CD14-positive monocyte (primary cell): ENCODE results near the gene STK32C. TPM values are rescaled to one million over a fixed set of nuclear protein-coding genes. Genes with fewer than 3 reads are reported as not detected.

Experiments
- DNase-seq, 3 donors: peaks; one replicate each; pipeline ENCODE4 v3.0.0-alpha.2; 2011 to 2022
- H2AFZ ChIP-seq: 2 replicates; pipeline ENCODE4 v1.6.0; 2012; ENCODE audit warnings: mild to moderate bottlenecking, low read depth, low read length, inconsistent platforms; ENCODE audit not compliant: insufficient read depth, poor library complexity, severe bottlenecking
- H3K27ac ChIP-seq, 2 donors: 1 replicate in 1 of 2; 2 replicates in 1 of 2; pipeline ENCODE4 v1.5.1; 2012 to 2013; ENCODE audit warnings: low read length in 2 of 2, control low read depth in 1 of 2, inconsistent platforms in 1 of 2, low read depth in 1 of 2, mild to moderate bottlenecking in 1 of 2
- H3K27me3 ChIP-seq, 2 donors: one replicate each; pipeline versions ENCODE4 v1.6.0 to v1.6.1; 2011 to 2013; ENCODE audit warnings: low read length in 2 of 2; ENCODE audit not compliant: control insufficient read depth in 2 of 2, insufficient read depth in 2 of 2
- H3K36me3 ChIP-seq, 2 donors: replicated peaks in 1 of 2; 1 replicate in 1 of 2; 2 replicates in 1 of 2; pipeline versions ENCODE4 v1.5.1 to v1.6.1; 2012 to 2013; ENCODE audit warnings: low read length in 2 of 2, control low read depth in 1 of 2, inconsistent platforms in 1 of 2, mild to moderate bottlenecking in 1 of 2; ENCODE audit not compliant: insufficient read depth in 2 of 2, control insufficient read depth in 1 of 2
- H3K4me1 ChIP-seq, 2 donors: 1 replicate in 1 of 2; 2 replicates in 1 of 2; pipeline versions ENCODE4 v1.5.1 to v1.6.1; 2012 to 2013; ENCODE audit warnings: low read length in 2 of 2, control low read depth in 1 of 2, inconsistent platforms in 1 of 2, mild to moderate bottlenecking in 1 of 2, moderate library complexity in 1 of 2; ENCODE audit not compliant: insufficient read depth in 2 of 2, control insufficient read depth in 1 of 2
- H3K4me2 ChIP-seq: replicated peaks from 2 replicates; pipeline ENCODE3; 2012; ENCODE audit warnings: low read length, moderate library complexity, mild to moderate bottlenecking; ENCODE audit not compliant: poor library complexity, severe bottlenecking; ENCODE audit errors: extremely low read depth
- H3K4me3 ChIP-seq, 3 experiments: fragments of 200-600 bp in 1 of 3; sonication (generic) in 1 of 3; replicated peaks in 1 of 3; 1 replicate in 2 of 3; 2 replicates in 1 of 3; pipeline ENCODE4 v1.5.1; 2011 to 2013; ENCODE audit warnings: low read length in 3 of 3, mild to moderate bottlenecking in 3 of 3, control low read depth in 2 of 3, low read depth in 2 of 3, inconsistent platforms in 1 of 3, moderate library complexity in 1 of 3
- H3K79me2 ChIP-seq: 2 replicates; pipeline ENCODE4 v1.6.0; 2012; ENCODE audit warnings: mild to moderate bottlenecking, control low read depth, inconsistent platforms, low read length, moderate library complexity; ENCODE audit not compliant: insufficient read depth
- H3K9ac ChIP-seq: 2 replicates; pipeline ENCODE4 v1.6.0; 2017; ENCODE audit warnings: low read length, mild to moderate bottlenecking; ENCODE audit not compliant: insufficient read depth, poor library complexity, severe bottlenecking
- H3K9me3 ChIP-seq, 2 donors: replicated peaks in 1 of 2; 1 replicate in 1 of 2; 2 replicates in 1 of 2; pipeline versions ENCODE4 v1.5.1 to v1.6.1; 2012 to 2013; ENCODE audit warnings: low read length in 2 of 2, control low read depth in 1 of 2; ENCODE audit not compliant: control insufficient read depth in 1 of 2, insufficient read depth in 1 of 2
- H4K20me1 ChIP-seq: 2 replicates; pipeline ENCODE4 v1.6.0; 2012; ENCODE audit warnings: mild to moderate bottlenecking, low read length, control low read depth, moderate library complexity; ENCODE audit not compliant: insufficient read depth
- H3K27ac Mint-ChIP-seq, 7 donors: one replicate each; pipeline ENCODE4 v1.8.0; 2020; ENCODE audit warnings: mild to moderate bottlenecking in 7 of 7, mixed read lengths in 7 of 7, moderate library complexity in 6 of 7, inconsistent platforms in 2 of 7
- H3K27me3 Mint-ChIP-seq, 3 donors: one replicate each; pipeline ENCODE4 v1.8.0; 2021 to 2022; ENCODE audit warnings: low read depth in 3 of 3, mild to moderate bottlenecking in 3 of 3, mixed read lengths in 3 of 3, moderate library complexity in 3 of 3, inconsistent platforms in 1 of 3
- H3K36me3 Mint-ChIP-seq, 2 donors: one replicate each; pipeline ENCODE4 v1.8.0; 2020; ENCODE audit warnings: mixed read lengths in 2 of 2, inconsistent platforms in 1 of 2, mild to moderate bottlenecking in 1 of 2
- H3K4me1 Mint-ChIP-seq: one replicate; pipeline ENCODE4 v1.8.0; 2020; ENCODE audit warnings: mild to moderate bottlenecking, mixed read lengths
- H3K4me3 Mint-ChIP-seq, 2 donors: one replicate each; pipeline ENCODE4 v1.8.0; 2020; ENCODE audit warnings: mild to moderate bottlenecking in 2 of 2, mixed read lengths in 2 of 2, moderate library complexity in 1 of 2
- H3K9me3 Mint-ChIP-seq, 7 donors: one replicate each; pipeline ENCODE4 v1.8.0; 2020 to 2022; ENCODE audit warnings: mixed read lengths in 7 of 7, mild to moderate bottlenecking in 6 of 7, moderate library complexity in 6 of 7, inconsistent platforms in 2 of 7
- CTCF ChIP-seq: fragments of 200-600 bp; IDR thresholded peaks from one replicate; pipeline ENCODE4 v1.8.0; 2022; ENCODE audit warnings: antibody characterized with exemption, mild to moderate bottlenecking
- WGBS: methylation state at CpG from one replicate; pipeline ENCODE4 v1.1.5; 2013; ENCODE audit warnings: missing lambda C conversion rate; ENCODE audit not compliant: insufficient coverage; 5-methylcytosine and 5-hydroxymethylcytosine counted together
- intact Hi-C, 2 donors: fragments of 100-400 bp; cut with micrococcal nuclease; formaldehyde crosslinking; loops; one replicate each; pipeline versions ENCODE4 v1.15.0 to v1.15.1; 2023
- polyA plus RNA-seq, 3 donors: library from polyadenylated mRNA; depleted of rRNA in 1 of 3; unstranded in 2 of 3; stranded (reverse) in 1 of 3; fragments of 300-500 nt in 2 of 3; fragments of >200 nt in 1 of 3; fragmentation: Illumina TruSeq in 2 of 3; gene quantifications; 1 replicate in 2 of 3; 2 replicates in 1 of 3; pipeline ENCODE4 v1.2.3, GENCODE V29; 2012 to 2021

Gene STK32C
- polyA plus RNA-seq, 3 donors = 13.6 to 22.8 (median 18.4) TPM

- Histone ChIP-seq H3K9ac (peak overlapping the region; percentile 25), H3K36me3 (no peaks in the 10 kb centered on the region), H3K4me3 (peak overlapping the region; percentile 7 to 69 (median 26)), H3K79me2 (no peaks in the 10 kb centered on the region), H3K4me2 (peak overlapping the region; percentile 72), H2AFZ (peak overlapping the region; percentile 51), H3K4me1 (peaks cover 9 to 18% of the 10 kb centered on the region in 2 donors), H3K27ac (no peak overlapping the region), H3K9me3 (no peaks in the 10 kb centered on the region), H4K20me1 (peaks cover 17% of the 10 kb centered on the region), H3K27me3 (no peaks in the 10 kb centered on the region)
- H3K27me3 Mint-ChIP-seq = peaks cover 2 to 8% (median 4%) of the 10 kb centered on the region in 3 donors
- H3K4me1 Mint-ChIP-seq = peaks cover 15% of the 10 kb centered on the region
- 83% methylated on average over 23 of the region's 38 CpGs for WGBS
- H3K27ac Mint-ChIP-seq = no peak overlapping the region
- TF ChIP-seq CTCF = no peak
- intact Hi-C loops = no loop called here
- peak; percentile 16 to 47 (median 27) for DNase-seq
- peaks cover 5 to 7% of the 10 kb centered on the region in 2 donors for H3K36me3 Mint-ChIP-seq
- peak overlapping the region; percentile 64 to 66 for H3K4me3 Mint-ChIP-seq
- H3K9me3 Mint-ChIP-seq = peaks cover 0 to 2% (median 0%) of the 10 kb centered on the region in 7 donors
Measured at GRCh38 chr10:132248455-132249225, 59.1 kb downstream of the STK32C start.

- peaks cover 0 to 2% (median 0%) of the 10 kb centered on the region in 7 donors for H3K9me3 Mint-ChIP-seq
- peaks cover 19% of the 10 kb centered on the region for H4K20me1 ChIP-seq
- WGBS = 72% methylated on average over 12 of the region's 19 CpGs
- H2AFZ ChIP-seq = no peak overlapping the region
- H3K4me2 ChIP-seq = no peak overlapping the region
- H3K27ac Mint-ChIP-seq = no peak overlapping the region
- intact Hi-C loops = no loop called here
- H3K79me2 ChIP-seq = no peaks in the 10 kb centered on the region
- peak overlapping the region; percentile 15 for H3K9ac ChIP-seq
- no peaks in the 10 kb centered on the region for H3K27me3 ChIP-seq
- no peak for TF ChIP-seq CTCF
- peaks cover 13% of the 10 kb centered on the region for H3K4me1 Mint-ChIP-seq
- peaks cover 7 to 9% of the 10 kb centered on the region in 2 donors for H3K36me3 Mint-ChIP-seq
- no peak overlapping the region for H3K4me3 ChIP-seq
- no peaks in the 10 kb centered on the region for H3K36me3 ChIP-seq
- peaks cover 9 to 18% of the 10 kb centered on the region in 2 donors for H3K4me1 ChIP-seq
- H3K27ac ChIP-seq = no peak overlapping the region
- no peak for DNase-seq
- H3K27me3 Mint-ChIP-seq = peaks cover 2 to 8% (median 3%) of the 10 kb centered on the region in 3 donors
- H3K9me3 ChIP-seq = no peaks in the 10 kb centered on the region
- H3K4me3 Mint-ChIP-seq = peak overlapping the region; percentile 11 to 31
Measured at GRCh38 chr10:132247943-132248342, 59.8 kb downstream of the STK32C start.
